Stimulated activated CD8-positive, alpha-beta memory T cell treated with anti-CD3 and anti-CD28 coated beads, Interleukin-4, amount 100 ng/mL, for 4 hours (primary cell): ENCODE results near the gene KIAA1614.

ENCODE experiments used
- DNase-seq, 2 donors: peaks; one replicate each; pipeline ENCODE4 v3.0.0-alpha.2; 2020; ENCODE audit warnings: low read depth in 2 of 2, low spot score in 1 of 2

The KIAA1614 gene

DNA sequence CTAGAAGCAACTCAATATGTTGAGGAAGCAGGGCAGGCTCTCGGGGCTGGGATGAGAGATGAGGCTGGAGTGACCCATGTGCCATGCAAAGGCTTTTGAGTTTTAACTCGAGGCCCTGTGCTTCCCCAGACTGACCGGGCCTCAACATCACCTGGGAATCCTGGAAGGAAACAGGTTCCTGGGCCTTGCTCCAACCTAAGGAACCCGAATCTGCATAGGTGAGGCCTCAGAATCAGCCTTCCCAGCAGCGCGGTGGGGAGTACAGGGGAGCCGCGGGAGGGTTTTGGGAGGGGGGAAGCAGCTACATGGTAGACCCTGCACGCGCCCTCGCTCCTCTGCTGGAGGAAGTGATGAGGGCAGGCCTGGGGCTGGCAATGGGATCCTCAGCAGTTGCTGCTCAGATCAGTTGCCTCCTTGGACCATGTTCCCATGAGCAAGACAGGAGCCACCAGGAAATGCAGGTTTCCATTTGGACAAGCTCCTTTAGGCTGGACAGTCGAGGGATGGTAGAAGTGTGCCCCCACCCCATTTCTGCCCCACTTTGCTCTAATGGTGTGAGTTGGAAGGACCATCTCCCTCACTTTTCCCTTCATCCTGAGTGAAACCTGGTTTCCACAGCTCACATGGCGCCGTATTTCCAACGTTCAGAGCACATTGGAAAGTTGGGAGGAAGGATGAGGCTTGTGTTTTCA, 4.5 kb upstream of the KIAA1614 start:
- DNase-seq: no peak

DNA sequence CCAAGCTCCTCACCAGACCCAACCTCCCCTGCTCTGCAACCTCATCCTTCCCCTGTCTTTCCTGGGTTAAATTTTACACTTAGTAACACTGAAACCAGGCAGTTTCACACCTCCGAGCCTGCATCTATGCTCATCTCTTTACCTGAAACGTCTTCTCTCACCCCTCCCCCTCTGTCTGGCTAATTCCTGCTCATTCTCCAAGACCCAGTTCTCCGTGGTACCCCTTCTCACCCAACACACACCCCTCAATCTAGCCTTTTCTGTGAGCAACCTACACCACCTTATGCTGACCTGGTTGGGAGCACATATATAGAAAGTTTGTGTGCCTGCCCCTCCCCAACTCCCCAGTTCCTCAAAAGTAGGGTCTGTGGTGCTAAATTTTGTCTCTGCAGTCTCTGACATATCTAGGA, 3.7 kb upstream of the KIAA1614 start:
- DNase-seq: no peak

- no peak for DNase-seq
Observed at GRCh38 chr1:180909462-180909976, 3.2 kb upstream of the KIAA1614 start.

GRCh38 chr1:180911640-180912191, 981 bp upstream of the KIAA1614 start:
- no peak for DNase-seq

GRCh38 chr1:180912211-180912800, 391 bp upstream of the KIAA1614 start:
- DNase-seq: no peak

- no peak for DNase-seq
Observed at GRCh38 chr1:180915426-180915965, 2.8 kb downstream of the KIAA1614 start.

GRCh38 chr1:180916012-180916770, 3.5 kb downstream of the KIAA1614 start:
- no peak for DNase-seq

- DNase-seq: no peak
Observed at GRCh38 chr1:180916771-180917170, 4.1 kb downstream of the KIAA1614 start.

DNA sequence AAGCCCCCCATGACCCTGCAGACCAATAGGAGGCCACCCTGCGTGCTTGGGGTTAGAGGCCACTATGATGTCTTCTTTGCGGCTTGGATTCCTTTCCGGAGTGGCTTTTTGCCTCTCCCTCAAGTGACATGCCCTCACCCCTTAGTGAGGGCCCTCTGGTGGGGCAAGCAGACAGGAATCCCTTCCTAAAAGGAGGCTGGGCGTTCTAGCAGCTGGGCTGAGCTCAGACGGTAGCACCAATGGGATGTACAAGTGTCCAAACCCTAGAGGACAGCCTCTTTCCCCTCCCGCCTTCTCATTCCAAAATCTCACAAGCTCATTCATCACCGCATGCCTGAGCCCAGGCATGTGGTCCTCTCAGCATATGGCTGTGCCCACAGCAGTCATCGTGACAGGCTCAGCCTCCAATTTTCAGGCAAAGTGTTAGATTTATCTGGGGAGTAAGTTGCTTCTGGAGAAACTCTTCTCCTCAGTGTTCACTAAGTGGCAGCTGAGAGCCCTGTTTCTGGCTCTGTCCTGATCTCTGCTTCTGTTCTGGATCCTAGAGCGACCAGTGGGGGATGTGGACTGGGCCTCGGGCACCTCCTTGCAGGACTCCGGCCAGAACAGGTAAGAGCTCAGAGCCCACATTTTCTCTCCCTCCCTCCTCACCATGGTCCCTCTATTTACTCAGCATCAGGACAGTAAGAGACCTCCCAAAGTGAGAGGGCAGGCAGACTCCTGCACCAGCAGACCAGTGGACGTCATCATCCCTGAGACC, 4.8 kb downstream of the KIAA1614 start:
- no peak for DNase-seq

- DNase-seq: no peak
Observed at GRCh38 chr1:180918519-180918918, 5.8 kb downstream of the KIAA1614 start.

- no peak for DNase-seq
Observed at GRCh38 chr1:180919183-180919700, 6.5 kb downstream of the KIAA1614 start.

- no peak for DNase-seq
Observed at GRCh38 chr1:180920193-180920592, 7.5 kb downstream of the KIAA1614 start.

DNA sequence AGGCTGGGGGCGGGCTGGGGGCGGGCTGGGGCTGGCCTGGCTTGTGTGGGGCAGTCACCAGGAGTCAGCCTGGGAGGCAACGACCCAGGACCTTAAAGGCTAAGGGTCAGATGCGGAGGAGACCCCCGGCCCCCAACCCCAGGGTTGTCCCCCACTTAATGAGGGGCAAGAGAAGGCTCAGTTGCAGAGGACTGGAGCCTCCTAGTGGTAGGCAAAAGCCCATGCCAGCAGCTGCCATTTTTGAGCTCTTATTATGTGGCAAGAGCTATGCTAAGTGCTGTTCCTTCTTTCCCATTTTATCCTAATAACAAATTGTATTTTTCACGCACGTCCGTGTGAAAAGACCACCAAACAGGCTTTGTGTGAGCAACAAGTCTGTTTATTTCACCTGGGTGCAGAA, 8.0 kb downstream of the KIAA1614 start:
- DNase-seq: no peak

DNA sequence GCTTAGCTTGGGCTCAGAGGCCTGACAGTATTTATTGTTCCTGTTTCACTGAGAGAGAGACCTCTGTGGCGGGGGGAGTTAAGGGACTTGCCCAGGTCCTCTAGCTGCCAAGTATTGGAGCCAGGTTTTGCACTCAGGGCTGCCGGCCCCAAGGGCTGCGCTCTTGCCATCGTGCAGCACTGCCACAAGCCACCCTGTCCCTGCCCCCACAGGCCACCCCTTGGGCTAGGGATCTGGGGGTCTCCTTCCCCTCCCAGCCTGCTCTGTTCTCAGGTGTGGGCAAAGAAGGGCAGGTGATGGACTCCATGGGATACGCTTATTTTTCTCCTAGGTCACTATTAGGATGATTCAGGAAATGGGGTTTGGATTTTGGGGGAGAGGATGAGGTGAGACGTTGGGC, 8.7 kb downstream of the KIAA1614 start:
- DNase-seq: no peak

GRCh38 chr1:180921891-180922630, 9.4 kb downstream of the KIAA1614 start:
- DNase-seq: no peak

- no peak for DNase-seq
Observed at GRCh38 chr1:180922631-180923015, 9.9 kb downstream of the KIAA1614 start.

DNA sequence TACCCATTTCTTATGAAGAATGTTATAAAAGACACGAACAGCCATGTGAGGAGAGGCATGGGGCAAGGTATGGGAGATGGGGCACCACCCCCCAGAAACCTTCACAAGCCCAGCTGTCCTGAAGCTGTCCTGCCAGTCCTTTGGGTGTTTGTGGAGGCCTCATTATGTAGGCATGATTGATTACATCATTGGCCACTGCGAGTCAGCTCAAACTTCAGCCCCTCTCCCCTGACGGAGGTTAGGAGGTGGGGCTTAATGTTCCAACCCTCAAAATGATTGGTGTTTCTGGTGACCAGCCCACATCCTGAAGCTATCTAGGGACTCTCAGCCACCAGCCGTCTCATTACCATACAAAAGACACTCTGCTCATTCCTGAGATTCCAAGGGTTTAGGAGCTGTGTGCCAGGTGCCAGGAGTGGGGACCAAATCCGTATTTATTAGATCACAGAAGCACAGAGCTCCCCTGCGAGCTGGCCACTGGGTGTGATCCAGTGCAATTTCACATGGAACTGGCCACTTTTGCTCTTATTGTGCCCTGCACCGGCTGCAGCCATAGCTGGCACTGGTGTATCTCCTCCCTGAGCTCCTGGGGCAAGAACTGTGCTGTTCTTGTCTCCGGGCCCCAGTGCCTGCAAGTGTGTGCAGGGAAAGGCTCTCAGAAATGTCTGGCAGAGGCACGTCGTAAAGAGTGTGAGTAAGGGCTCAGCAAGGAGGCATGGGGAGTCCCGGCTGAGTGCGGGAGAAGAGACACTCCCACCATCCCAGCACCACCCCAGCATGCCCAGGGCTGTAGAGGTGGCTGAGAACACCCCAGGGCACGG, 10.5 kb downstream of the KIAA1614 start:
- DNase-seq: no peak

DNA sequence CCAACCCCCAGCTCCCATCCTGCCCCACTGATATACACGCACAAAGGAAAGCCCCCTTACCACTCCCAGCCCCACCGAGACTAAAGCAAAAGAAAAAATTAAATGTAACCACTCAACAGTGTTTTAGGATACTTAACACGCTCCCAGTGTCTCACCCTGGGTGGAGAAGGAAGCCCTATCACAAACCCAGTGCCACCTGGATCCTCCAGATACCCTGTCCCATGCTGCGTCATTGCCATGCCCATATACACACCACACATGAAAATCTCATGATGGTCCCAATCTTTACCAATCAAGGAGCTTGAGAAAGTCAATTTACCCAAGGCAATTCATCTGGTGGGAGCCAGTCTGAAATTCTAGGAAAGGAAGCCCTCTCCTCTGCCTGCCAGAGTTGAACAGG, 11.2 kb downstream of the KIAA1614 start:
- DNase-seq: no peak

DNA sequence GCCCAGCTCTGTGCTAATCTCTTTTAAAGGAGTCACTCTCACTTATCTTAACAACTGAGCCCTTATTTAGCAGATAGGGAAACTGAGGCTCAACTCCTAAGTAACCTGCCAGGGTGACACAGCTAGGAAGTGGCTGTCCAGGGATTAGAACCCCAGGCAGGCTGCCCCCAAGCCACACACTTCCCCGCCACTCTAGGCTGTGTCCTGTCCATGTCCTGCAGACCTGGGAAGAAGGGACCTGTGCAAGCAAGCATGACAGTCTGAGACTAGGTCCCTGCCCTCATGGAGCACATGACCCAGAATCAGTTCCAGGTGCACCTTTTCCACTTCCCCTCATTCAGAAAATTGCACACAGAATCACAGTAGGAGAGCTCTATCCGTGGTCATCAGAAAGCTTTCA, 12.2 kb downstream of the KIAA1614 start:
- DNase-seq: no peak
